GM21381 (cell line): ENCODE data around the gene TCEAL6.
A peak's percentile ranks its signal among the peaks of the same experiment; 100 is the strongest.
"Not testable (repeated sequence)": the region's sequence is repeated elsewhere in the genome, so short reads cannot be mapped to it uniquely, and the experiment has no call there.

Experiments
- ATAC-seq: cut with Tn5 transposase; IDR thresholded peaks from one replicate; pipeline ENCODE4 v1.9.1; 2021; ENCODE audit warnings: mild to moderate bottlenecking, moderate library complexity; ENCODE audit not compliant: unreplicated experiment

Gene TCEAL6

GRCh38 chrX:102142274-102142673 is at the start of gene TCEAL6:
TCEAL6 (minus strand) TSS chrX:102142481.
- ATAC-seq, result not testable (repeated sequence)

- no peak for ATAC-seq
Measured at GRCh38 chrX:102185967-102186720, 43.9 kb upstream of the TCEAL6 start.

GRCh38 chrX:102155806-102156179 is 13.5 kb upstream of the TCEAL6 start, which contains the start of gene BEX5:
BEX5 (minus strand) TSS chrX:102155977; CDS start chrX:102154265, 1,712 bp downstream.
- ATAC-seq, result peak; percentile 93

- peak; percentile 35 for ATAC-seq
Measured at GRCh38 chrX:102154900-102155805, 12.9 kb upstream of the TCEAL6 start.

GRCh38 chrX:102154218-102154860 is 12.1 kb upstream of the TCEAL6 start:
- no peak for ATAC-seq

- not testable (repeated sequence) for ATAC-seq
Measured at GRCh38 chrX:102141631-102142030, 650 bp downstream of the TCEAL6 start.

- ATAC-seq, result not testable (repeated sequence)
Measured at GRCh38 chrX:102140876-102141275, 1.4 kb downstream of the TCEAL6 start.

GRCh38 chrX:102138064-102138463 is 4.2 kb downstream of the TCEAL6 start:
- ATAC-seq, result no peak

- ATAC-seq, result no peak
Measured at GRCh38 chrX:102129473-102129872, 12.8 kb downstream of the TCEAL6 start.

GRCh38 chrX:102126863-102127262 is 15.4 kb downstream of the TCEAL6 start:
- ATAC-seq, result no peak

GRCh38 chrX:102126080-102126818 is 16.0 kb downstream of the TCEAL6 start:
- ATAC-seq, result not testable (repeated sequence)

- ATAC-seq, result not testable (repeated sequence)
Measured at GRCh38 chrX:102125436-102125835, 16.8 kb downstream of the TCEAL6 start, which contains the start of gene TCEAL2. TCEAL2 (plus strand) TSS chrX:102125679; CDS start chrX:102126831, 1,152 bp downstream.

- ATAC-seq, result not testable (repeated sequence)
Measured at GRCh38 chrX:102125014-102125413, 17.3 kb downstream of the TCEAL6 start.

- no peak for ATAC-seq
Measured at GRCh38 chrX:102115748-102116147, 26.5 kb downstream of the TCEAL6 start.

- ATAC-seq, result no peak
Measured at GRCh38 chrX:102113367-102113766, 28.9 kb downstream of the TCEAL6 start.
